ENCODE data around the gene ENDOV.
"Not testable (repeated sequence)": the region's sequence is repeated elsewhere in the genome, so short reads cannot be mapped to it uniquely, and the experiment has no call there.

Gene ENDOV

DNA sequence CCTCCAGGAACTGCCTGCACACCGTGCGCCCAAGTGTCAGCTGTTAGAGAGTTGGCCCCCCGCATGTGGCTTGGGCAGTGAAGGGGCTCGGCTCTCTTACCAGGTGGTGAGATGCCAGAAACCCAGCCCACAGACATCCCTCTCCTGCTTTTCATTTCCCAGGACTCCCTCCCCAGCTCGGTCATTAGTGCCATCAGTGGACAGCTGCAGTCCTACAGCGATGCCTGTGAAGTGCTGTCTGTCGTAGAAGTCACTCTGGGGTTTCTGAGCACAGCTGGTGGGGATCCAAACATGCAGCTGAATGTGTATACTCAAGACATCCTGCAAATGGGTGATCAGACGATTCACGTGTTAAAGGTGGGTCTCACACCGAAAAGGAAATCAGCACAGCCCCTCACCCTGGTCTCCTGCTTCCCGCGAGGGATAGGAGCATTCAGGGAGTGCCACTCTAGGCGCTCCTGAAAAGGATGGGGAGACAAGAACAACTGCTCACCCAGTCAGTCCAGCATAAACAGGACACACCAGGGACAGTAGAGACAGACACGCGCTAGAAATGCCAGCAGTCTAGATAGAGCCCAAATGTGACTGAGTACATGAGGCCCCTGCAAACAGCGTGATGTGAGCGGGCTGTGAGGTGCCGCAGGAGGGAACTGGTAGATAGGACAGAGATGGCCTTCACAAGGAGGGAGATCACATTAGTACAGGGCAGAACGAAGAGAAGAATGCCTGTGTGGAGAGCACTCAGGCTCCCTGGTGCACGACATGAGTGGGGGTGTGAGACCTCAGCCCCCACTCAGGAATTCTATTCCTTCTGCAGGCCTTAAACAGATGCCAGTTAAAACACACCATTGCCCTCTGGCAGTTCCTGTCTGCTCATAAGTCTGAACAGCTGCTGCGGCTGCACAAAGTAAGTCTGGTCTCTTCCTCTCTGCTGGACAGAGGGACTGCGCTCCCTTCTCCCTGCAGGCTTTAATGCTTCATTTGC, 25.7 kb upstream of the ENDOV start:
- DNase-seq, result no peak

DNA sequence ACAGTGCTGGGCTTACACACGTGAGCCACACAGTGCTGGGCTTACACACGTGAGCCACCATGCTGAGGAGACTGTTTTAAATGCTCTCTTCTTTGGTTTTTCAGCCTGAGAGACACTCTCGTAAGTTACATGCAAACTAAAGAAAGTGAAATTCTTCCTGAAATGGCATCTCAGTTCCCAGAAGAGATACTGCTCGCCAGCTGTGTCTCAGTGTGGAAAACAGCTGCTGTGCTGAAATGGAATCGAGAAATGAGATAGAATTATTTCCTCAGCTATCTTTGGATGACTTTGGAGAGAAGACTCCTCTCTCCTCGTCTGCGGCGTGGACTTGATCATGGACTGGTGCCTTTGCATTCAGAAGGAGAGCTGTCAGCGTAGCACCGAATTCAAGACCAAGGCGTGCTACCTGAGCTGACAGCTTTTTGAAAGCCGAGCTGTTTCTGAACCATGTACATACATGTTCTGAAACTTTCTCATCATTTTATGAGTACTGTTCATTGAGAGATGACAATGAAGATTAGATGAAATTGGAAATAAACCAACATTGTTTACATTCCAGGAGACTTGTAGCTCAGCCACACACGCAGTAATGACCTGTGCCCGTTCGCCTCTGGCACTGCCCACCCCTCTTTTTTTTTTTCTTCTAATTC, 21.6 kb upstream of the ENDOV start:
- no peak for DNase-seq

DNA sequence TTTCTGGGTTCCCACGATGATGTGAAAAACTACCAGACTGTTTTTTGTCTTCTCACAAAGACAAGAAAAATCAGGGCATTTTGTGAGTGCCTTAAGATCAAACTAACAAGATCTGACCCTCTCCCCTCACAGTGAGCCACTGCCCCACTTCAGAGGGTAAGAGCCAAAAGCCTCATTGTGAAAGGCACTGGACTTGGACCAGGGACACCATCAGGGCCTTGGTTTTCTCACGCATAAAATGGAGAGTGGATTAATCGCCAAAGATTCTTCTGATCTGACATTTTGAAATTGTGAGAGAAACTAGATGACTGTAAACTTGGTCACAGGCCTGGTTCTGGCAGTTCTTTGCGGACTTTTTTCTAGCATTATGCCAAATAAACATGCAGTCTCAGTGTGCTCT, 21.0 kb upstream of the ENDOV start:
- DNase-seq, result no peak

DNA sequence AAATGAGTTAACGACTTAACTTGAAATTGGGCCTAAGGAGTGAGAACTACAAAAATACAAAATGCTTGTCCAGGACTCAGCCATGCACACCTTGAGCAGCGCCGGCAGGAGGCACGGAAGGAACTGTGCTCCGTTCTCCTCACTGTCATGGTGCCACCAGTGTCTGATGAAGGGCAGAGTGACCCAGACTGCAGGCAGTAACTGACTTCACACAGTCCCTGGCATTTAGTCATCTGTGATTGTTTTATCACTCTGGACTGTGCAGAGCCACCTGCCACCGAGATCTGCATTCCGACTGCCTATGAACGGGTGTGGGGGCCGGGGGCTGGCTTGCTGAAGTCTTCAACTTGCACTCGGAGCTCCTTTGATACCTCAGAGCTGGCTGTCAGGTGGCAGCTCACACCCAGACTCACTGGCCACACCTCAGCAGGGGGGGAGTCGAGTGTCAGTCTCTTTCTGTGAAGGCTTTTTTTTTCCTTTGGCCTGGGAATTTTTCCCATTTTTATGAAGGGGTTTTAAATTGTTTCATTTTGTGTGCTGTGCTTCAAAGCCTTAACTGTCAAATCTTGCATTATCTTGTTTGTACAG, 20.2 kb upstream of the ENDOV start:
- DNase-seq, result no peak

DNA sequence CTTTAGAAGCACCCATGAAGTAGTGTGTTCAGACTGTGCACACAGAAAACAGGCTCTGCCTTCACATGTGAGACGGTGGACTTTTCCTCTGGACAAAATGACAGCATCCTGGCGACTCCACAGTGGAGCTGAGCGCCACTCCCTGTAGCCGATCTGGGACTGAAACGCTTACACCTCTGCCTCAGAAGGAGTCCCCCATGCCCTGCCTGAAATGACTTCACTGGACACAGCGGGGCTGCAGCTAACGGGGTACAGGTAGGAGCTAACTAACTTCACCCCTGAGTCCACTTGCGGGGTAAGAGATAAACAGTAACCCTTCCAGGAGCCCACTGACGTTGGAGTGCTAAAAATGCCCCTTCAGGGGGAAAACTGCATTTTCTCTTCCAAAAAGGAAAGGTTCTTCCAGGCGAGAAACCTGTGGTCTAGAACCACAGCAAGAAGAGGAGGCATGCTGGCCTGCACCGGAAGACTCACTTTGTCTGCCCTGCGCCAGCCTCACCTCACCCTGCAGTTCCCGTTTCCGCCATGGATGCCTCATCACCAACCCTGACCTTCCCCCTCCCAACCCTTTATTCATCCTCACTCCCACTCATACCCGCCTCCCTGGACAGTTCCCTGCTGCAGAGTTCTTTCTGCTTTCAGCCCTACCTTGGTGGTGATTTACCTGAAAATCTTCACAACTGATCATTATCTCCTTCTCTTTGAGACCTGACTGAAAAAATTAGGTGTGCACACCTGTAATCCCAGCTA, 19.4 kb upstream of the ENDOV start:
- DNase-seq, result no peak

DNA sequence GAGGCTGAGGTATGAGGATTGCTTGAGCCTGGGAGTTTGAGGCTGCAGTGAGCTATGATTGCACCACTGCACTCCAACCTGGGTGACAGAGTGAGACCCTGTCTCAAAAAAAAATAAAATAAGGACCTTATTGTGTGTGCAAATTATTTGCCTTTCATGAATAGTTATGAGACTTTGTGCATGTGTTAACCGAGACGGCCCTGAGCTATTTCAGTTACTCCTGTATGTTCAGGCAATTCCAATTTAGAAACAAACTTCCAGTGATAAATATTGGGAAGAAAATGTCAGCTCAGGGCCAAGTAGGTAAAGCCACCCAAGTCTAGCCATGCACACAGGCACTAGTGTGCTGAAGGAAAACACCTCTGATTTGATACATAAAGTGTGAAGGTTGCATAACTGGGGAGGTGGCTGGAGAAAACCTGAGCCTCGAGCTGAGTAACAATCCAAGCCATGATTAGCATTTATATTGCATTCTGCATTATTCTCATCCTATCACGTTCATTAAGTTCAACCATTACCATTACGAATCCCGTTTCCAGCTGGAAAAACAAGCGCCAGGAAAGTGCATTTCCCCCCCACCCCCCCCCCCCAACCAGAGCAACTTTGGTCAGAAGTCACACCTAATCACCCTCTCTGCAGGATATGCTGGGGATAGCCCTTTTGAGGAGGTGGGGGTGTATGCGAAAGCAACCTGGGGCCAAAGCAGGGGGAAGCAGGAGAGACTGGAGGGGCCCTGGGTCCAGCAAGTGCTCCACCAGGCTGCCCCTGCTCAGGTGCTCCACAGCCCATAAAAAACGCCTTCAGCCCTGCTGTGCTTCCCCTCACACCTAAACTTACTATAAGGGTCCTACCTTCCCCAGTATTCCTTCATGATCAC, 18.6 kb upstream of the ENDOV start:
- DNase-seq, result no peak

DNA sequence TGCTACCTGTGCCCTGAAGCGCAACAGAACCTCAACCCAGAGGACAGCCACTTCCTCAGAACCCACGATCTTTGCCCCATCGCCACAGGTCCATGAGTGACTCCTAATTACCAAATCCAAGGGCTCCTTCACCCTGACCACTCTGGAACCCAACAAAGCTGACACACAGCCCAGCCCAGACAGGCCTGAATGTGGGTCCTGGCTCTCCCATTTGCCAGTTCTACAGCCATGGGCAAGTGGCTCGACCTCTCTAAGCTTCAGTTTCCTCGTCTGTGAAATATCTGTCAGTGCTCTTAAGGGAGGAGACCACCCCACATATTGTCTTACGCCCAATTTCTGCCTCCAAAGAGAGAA, 18.0 kb upstream of the ENDOV start:
- no peak for DNase-seq

DNA sequence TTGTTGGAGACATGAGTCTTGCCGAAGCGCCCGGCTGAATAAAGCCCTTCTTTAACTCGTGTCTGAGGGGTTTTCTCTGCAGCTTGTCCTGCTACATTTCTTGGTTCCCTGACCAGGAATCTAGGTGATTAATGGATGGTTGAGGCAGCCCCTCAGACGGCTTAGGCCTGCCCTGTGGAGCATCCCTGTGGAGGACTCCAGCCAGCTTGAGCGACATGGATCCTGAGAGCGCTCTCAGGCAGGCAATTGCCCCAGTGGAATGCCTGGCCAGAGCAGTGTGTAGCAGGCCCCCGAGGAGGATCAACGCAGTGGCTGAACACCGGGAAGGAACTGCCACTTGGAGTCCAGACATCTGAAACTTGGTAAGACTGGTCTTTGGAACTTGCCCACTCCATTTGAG, 17.3 kb upstream of the ENDOV start:
- no peak for DNase-seq

DNA sequence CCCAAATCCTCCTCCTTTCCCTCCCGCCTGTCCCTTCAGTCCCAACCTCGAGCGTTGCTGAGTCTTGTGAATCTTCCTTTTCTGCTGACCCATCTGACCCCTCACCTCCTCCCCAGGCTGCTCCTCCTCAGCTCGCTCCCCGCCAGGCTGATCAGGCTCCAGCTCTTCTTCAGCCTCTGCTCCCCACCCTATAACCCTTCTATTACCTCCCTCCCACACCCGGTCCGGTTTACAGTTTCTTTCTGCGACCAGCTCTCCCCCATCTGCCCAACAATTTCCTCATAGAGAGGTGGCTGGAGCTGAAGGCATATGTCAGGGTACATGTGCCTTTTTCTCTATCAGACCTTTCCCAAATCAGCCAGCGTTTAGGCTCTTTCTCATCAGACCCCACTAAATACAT, 13.9 kb upstream of the ENDOV start:
- not testable (repeated sequence) for DNase-seq

DNA sequence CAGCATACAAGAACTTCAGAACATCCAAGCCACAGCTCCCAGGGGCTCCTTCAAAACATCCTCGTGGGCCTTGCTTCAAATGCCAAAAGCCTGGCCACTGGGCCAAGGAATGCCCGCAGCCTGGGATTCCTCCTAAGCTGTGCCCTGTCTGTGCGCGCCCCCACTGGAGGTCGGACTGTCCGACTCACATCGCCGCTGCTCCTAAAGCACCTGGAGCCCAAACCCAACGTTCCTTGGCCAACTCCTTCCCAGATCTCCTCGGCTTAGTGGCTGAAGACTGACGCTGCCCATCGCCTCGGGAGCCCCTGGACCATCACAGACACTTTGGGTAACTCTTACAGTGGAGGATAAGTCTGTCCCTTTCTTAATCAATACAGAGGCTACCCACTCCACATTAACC, 12.9 kb upstream of the ENDOV start:
- DNase-seq, result not testable (repeated sequence)

DNA sequence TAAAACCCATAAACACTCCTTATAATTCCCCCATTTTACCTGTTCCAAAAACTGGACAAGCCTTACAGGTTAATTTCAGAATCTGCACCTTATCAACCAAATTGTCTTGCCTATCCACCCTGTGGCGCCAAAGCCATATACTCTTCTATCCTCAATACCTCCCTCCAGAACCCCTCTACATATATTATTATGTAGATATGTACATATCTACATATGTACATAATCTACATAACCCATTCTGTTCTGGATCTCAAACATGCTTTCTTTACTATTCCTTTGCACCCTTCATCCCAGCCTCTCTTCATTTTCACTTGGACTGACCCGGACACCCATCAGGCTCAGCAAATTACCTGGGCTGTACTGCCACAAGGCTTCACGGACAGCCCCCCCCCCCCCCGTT, 12.0 kb upstream of the ENDOV start:
- DNase-seq, result no peak

DNA sequence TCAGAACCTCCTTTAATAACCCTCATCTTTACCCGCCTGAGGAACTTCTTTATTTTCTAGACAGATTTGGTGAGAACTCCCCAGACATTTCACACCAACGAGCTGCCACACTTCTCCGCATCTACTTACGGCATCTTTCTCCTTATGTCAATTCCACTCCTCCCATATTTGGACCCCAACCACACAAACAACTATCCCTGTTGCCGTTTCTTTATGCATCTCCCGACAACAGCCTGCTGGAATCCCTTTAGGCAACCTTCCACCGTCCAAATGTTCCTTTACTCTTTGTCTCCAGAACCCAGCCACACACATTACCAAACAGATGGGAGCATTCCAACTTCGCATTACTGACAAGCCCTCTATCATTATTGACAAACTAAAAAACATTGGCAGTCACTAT, 8.8 kb upstream of the ENDOV start:
- DNase-seq, result no peak

DNA sequence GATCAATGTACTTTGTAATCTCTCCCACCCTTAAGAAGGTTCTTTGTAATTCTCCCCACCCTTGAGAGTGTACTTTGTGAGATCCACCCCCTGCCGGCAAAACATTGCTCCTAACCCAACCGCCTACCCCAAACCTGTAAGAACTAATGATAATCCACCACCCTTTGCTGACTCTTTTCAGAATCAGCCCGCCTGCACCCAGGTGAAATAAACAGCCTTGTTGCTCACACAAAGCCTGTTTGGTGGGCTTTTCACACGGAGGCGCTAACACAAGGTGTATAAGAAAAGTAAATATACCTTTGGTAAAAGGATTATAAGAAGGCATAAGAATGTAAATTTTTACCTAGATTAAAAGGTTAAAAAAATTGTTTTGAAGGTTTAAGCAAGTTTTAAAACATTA, 7.0 kb upstream of the ENDOV start:
- DNase-seq, result not testable (repeated sequence)

DNA sequence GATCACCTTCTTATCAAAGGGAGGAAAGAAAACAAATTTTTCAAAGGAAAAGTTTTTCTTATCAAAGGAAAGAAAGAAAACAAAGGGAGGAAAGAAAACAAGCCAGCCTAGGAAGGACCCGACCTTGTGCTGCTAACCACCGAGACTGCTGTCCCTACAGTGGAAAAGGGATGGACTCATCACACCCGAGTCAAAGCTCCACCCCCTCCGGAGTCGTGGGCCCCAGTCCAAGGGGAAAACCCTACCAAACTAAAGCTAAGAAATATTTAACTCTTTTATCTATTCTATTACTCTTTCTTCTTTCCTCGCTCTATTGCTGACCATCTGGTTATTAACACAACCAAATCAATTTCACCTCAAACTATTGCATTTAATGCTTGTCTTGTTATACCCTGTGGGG, 6.1 kb upstream of the ENDOV start:
- no peak for DNase-seq

DNA sequence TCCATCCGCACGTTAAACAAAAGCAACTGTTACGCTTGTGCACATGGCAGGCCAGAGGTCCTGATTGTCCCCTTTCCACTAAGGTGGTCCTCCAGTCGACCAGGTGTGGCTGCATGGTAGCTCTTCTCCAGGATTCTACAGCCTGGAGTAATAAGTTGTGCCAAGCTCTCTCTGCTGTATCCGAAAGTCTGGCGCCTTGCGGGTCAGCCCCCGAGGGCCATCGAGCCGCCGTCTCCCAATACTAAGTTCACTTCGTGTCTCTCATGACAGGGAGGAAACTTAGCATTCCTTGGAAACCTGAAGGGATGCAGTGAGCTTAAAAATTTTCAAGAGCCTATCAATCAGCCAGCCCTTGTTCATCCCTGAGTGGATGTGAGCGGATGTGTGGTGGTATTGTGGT, 5.3 kb upstream of the ENDOV start:
- DNase-seq, result no peak

DNA sequence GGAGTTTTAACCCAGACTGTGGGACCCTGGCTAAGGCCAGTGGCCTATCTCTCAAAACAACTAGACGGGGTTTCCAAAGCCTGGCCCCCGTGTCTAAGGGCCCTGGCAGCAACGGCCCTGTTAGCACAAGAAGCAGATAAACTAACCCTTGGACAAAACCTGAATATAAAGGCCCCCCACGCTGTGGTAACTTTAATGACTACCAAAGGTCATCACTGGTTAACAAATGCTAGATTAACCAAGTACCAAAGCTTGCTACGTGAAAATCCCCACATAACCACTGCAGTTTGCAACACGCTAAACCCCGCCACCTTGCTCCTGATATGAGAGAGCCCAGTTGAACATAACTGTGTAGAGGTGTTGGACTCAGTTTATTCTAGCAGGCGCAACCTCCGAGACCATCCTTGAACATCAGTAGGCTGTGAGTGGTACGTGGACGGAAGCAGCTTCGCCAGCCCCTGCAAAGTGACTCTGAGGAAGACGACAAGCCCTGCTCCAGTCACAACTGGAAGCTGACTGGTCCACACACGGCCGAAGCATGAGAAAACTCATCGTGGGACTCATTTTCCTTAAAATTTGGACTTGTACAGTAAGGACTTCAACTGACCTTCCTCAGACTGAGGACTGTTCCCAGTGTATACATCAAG, 4.4 kb upstream of the ENDOV start:
- not testable (repeated sequence) for DNase-seq

DNA sequence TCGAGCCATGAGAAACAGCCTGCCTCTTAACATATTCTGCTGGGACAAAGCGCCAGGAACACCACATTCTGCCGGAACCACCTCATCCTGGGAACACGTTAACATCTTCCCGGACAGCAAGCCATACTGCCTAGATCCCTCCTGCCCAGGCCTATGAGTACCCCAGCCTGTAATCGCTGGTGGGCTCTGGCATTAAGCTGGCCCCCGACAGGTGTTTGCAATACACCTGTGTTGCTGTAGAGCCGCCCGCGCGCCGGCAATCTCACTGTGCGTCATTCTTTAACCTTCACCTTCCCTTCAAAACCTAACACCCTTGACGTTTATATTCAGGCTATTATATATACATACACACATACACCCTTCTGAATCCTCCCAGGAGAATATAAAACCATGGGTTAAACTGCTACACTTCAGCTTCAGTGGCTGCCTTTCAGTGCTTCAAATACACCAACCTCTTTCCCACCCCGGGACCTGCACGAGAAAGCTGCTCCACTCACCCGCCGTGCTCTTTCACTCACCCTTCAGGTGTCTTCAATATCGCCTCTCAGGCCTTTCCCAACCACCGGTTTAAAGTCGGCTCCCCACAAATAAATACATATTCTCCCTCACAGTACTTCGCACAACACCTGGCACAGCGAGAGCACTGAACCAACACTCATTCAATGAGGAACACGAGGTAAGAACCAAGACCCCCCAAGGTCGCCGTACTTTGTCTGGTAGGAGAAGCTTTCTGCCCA, 1.0 kb upstream of the ENDOV start:
- no peak for DNase-seq

DNA sequence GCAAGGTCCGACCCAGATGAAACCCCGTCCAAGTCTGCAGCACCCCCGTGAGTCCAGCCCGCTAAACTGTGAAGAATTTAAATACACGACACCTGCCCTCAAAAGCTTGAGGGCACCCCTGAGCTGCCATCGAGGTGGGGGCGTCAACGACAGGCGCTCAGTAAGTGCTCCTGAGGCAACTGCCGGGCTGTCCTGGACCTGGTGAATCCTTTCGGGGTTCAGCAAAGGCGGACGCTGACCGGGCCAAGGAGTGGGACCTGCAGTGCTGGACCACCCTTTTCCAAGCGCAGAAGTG, 512 bp upstream of the ENDOV start:
- DNase-seq, result no peak

DNA sequence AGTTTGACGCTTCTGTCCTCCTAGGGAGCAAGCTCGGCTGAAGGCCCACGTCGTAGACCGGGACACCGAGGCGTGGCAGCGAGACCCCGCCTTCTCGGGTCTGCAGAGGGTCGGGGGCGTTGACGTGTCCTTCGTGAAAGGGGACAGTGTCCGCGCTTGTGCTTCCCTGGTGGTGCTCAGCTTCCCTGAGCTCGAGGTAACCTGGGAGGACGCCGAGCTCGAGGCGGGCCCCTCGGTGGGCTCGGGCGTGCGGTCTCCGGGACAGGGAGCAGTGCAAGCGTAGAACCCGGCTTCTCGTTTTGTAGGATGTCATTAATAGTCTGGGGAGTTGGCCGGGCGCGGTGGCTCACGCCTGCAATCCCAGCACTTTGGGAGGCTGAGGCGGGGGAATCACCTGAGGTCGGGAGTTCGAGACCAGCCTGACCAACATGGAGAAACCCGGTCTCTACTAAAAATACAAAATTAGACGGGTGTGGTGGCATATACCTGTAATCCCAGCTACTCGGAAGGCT, 715 bp downstream of the ENDOV start:
- no peak for DNase-seq

DNA sequence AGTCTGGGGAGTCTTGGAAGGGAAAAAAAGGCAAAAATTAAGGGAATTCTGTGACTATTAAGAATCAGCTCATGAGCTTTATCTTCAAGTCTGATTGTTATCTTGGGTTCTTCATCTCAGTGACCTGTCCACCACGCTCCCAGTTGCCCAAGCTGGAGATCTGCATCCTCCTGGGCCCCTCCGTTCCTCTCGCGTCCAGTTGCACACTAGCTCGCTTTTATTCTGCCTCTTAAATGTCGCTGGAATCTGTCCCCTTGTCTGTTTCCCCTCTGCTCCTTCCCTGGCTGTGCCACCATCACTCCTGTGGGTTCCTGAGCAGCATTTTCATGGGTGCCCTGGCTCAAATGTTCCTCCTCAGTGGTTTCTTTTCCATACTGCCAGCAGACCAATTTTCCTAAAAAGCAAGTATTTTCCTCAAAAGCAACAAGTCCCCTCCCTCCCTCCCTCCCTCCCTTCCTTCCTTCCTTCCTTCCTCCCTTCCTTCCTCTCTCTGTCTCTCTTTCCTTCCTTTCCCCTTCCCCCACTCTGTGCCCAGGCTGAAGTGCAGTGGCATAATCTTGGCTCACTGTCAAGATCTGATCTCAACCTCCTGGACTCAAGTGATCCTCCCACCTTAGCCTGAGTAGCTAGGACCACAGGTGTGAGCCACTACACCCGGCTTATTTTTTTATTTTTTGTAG, 1.4 kb downstream of the ENDOV start:
- no peak for DNase-seq

DNA sequence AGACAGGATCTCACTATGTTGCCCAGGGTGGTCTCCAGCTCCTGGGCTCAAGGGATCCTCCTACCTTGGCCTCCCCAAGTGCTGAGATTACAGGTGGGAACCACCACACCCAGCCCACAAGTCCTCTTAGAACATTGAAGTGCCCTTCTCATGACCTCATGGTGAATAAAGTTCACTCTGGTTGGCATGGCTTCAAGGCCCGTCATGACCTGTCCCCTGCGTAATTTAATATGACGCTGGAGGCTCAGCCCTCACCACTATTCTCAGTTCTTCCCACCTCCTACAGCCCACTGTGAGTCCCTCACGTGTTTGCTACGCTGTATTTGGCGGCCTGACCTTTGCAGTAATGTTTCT, 1.9 kb downstream of the ENDOV start:
- no peak for DNase-seq
